Activated T-helper 1 cell treated with Interleukin-2 at 50 U/mL for 16 hours (primary cell): ENCODE measurements around the gene PCDH15.

Experiments used
- DNase-seq: peaks from one replicate; pipeline ENCODE4 v3.0.0-alpha.2; 2020; ENCODE audit warnings: low read depth

The PCDH15 gene

DNA sequence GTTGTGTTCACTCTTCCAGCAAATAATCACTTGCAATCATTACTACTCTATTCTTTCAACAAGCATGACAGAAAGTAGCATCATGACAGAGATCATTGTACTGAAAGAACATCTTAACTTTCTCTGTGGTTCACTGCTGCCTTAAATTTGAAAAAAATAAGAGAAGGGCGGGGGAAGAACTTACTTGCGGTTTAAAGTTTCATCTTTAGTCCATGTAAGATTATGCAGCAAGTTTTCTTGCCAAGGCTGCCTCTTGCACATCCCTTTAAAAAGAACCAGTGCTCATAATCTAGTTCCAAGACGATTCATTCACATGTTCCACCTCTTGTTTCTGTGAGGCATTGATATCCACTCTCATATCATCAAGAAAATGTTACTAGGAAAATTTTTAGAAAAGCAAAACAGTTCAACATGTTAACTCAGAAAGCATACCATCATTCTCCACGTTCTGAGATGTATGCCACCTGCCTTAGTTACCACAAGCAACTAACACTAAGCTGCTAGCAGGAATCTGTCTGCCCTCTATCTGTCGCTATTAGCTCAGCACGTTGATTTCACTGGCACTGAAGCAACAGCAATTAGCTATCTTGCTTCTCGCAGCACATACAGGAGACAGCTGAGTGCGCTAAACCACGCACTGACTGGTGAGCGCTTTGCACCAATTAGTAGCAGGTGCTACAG is at the start of gene PCDH15:
PCDH15 (minus strand) TSS at position 491 of the 681 bp plus-strand sequence. CDS start 136,969 bp downstream, outside the sequence.
- DNase-seq = no peak

DNA sequence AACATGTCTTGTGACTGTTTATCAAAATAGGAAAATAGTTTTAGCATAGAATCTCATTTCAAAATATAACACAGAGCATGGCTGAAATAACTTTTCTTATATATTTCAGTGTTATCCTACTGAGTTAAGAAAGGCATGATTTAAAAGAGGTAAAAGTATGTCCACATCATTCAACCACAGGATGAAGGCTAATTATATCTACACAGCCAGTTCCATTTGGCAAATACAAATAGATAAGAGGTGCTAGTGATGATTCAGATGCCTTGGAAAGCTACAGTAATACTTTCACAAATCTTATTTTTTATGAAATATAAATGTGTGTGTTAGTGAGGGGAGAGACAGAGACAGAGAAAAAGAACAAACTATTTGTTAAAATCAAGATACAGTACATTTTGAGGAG is 42.9 kb upstream of the PCDH15 start:
- DNase-seq = no peak

DNA sequence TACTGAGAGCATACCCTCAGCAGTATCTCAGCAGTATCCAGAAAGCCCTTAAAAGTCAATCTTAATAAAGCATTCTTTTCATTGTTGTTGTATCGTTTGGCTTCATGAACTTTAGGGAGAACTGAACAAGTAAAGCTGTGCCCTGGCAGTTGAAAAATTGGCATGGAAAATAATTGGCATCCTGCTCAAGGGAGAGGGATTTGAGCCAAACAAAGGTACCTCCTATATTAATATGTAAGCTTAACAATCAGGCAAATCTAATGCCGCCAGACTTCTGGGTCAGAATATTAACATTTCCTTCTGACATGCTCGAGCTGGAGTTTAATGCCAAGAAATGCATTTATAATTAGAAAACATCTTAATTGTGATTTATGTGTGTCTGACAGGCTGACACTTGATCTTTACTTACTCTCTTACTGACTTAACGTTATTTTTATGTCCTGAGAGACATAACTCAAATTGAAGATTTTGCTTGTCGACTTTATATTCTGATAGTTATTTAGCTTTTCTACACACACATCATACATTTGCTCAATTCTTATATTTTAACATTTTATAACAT is 42.1 kb upstream of the PCDH15 start:
- DNase-seq = no peak

DNA sequence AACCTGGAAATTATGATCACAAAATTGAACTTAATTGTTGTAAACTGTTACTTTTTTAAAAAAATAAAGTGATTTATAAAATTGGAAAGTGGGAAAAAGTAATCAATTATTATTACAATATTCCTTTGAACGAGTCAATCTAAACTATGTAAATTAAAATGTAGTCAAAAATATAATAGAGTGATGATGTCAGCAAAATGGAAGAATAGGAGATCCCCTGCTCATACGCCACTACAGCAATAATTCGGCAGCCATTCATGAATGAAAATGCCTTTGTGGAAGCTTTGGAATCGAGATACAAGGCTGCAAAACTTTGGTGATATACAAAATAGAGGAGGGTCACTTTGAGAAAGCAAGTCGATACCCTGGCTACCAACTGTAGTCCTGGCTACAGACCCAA is 36.4 kb upstream of the PCDH15 start:
- DNase-seq = no peak

DNA sequence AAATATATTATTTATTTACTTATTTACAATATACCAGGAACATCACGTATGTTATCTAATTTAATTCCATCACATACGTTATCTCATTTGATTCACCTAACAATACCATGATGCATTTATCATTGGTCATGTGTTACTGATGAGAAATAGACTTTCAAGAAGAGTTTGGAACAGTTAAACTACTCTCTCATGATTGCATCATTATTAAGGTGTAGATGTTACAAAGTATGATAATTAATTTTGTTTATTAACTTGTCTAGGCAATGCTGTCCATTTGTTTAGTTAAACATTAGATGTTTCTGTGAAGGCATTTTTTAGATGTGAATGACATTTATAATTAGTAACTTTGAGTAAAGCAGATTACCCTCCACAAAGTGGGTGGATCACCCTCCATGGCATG is 32.0 kb upstream of the PCDH15 start:
- no peak for DNase-seq

DNA sequence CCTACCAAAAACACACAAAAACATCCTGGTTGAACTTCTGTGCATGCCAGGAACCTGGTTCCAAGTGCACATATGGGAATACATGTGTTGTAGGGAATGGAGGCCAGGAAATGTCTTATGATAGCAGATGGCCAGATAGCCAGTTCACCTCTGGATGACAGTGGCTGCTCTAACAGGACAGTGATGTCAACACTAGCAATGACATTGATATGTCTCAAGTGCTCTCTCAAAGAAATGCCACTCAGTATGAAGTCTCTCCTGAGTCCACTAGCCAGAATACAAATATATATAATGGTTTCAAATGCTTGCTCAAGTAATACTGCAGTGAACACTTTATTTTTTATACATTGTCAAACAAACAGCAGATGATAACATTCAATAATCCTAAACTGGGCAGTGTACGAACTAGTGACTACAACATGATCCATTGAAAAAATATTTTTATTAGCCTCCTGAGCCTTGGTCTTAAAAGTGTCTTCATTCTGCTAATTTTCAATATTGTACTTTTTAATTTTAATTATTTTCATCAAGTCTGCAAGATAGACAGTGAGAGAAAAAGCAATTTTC is 26.0 kb upstream of the PCDH15 start:
- DNase-seq = no peak

DNA sequence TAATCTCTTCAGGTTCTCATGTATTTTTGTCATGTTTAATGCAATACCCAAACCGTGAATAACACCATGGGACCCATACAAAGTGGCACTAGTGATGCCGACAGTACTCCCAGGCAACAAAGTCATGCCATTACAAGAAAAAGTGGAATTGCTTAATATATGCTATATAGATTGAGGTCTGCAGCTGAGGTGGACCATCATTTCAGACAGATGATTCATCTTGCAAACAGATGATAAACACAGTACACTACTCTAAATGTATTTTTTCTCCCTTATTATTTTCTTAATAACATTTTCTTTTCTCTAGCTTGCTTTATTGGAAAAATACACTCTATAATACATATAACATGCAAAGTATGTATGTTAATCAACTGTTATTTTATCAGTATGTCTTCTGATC is 14.6 kb upstream of the PCDH15 start:
- DNase-seq = no peak

DNA sequence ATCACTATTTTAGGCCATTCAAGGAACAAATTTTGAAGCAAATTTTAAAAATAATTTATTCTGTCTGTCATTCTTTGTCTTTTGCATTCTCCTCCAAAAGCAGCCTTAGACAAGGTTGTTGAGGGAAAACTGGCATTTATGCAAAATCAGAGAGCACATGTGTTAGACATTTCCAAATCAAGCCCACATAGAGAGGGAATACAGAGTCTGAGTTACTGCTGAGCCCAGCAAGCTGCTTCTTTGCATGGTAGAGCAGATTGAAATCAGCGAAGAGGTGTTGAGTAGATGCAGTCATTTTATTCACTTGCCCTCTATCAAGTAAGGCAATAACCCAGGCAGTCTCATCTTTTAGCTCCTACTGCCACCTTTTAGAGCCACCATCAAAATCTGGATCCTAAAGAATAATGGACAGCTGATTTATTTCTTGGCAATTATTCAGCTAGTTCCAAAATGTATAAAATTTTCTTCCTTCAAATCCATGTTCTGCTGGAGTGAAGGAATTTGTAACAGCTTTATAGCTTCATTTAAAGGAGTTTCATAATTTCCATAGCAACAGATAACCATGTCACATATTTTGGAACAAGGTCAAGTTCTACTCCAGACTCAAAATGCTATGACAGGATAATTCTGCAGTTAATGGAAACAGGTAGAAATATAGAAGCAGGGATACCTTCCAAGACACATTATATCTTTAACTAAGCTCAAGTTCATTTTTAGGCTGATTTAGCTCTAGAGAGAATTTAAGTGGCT is 7.3 kb upstream of the PCDH15 start:
- no peak for DNase-seq

DNA sequence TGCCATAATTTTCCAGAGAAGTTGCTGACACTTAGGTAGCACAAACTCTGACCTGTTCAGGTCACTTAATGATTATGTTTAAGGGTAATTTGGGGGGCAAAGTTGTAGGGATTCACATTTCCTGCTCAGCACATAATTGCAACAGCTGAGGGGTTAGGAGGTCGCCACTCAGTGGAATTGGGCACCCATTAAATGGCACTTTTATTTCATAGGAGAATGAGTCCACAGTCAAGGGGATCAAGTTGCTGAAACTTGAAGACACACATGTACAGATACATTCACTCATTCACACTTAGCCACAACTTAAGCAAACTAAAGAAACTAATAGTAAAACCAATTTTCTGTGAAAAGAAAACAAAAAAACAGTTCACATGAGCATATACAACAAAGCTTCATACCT is 1.5 kb downstream of the PCDH15 start:
- DNase-seq = no peak

DNA sequence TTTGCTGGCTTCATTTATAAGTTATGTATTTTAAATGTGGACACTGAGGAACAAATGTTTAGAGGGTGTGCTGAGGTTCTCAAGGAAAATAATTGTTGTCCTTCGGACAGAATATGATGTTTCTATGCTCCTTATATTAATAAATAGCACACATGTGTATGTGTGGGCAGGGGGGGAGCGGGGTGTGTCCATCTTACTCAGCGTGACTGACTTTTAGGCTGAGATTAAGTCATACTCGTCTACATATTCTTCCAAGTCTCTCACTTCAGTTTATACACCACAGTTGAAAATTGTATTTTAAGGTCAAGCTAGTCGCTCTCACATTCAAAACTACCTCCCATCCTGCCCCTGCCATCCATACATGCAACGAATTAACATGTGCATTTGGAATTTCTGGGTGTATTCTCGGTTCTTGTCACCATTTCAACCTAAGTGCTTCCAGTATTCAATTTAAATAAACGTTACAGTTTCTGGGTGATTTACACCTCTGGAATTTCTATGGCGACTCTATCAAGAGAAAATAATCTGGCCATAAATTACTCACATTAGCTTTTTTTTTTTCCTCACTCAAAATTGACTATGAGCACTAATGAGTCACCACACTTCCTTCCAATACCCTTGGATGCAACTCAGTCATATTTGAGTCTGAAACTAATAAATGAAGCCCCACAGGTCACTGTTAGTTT is 3.3 kb downstream of the PCDH15 start:
- no peak for DNase-seq

DNA sequence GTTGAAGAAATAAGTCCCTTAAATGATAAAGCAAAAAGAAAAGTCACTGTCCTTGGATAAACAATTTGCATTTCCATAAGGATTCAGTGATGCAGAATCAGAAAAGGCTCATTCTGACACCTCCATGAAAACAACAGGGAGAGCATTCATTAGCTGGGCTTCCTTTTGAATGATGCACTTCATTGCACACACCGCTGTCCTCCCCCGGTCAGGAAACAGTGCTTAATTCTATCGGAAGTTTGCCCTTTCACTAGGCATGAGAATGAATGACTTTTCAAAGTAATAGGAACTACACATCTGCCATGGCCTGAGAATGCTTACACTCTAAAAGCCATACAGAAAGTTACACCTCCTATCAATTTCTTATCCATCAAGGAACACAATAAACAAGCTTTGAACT is 4.2 kb downstream of the PCDH15 start:
- DNase-seq = no peak

DNA sequence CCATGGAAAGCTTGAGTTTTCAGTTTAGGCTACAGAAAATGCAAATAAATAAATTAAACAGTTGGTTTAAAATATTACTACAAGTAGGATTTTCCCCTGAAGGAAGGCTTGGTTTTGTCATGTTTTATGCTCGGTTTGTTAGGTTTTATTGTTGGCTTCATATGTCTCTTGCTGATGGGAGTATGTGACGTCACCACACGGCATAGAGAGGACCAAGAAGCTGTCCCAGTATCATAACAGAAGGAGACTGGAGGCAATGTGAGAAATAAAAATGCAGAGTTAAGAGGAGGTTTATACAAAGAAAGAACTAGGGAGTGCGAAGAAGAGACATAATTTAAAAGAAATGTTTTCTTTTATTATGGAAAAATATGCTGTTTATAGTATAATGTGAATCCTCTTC is 24.4 kb downstream of the PCDH15 start:
- DNase-seq = no peak

DNA sequence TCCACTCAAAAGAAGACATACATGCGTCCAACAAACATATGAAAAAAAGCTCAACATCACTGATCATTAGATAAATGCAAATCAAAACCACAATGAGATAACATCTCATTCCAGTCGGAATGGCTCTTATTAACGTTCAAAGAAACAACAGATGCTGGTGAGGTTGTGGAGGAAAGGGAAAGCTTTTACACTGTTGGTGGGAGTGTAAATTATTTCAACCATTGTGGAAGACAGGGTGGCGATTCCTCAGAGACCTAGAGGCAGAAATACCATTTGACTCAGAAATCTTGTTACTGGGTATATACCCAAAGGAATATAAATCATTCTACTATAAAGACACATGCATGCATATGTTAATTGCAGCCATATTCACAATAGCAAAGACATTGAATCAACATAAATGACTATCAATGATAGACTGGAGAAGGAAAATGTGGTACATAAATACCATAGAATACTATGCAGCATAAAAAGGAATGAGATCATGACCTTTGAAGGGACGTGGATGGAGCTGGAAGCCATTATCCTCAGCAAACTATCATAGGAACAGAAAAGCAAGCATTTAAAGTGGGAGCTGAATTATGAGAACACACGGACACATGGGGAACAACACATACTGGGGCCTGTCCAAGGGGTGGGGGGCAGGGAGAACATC is 28.4 kb downstream of the PCDH15 start:
- no peak for DNase-seq

DNA sequence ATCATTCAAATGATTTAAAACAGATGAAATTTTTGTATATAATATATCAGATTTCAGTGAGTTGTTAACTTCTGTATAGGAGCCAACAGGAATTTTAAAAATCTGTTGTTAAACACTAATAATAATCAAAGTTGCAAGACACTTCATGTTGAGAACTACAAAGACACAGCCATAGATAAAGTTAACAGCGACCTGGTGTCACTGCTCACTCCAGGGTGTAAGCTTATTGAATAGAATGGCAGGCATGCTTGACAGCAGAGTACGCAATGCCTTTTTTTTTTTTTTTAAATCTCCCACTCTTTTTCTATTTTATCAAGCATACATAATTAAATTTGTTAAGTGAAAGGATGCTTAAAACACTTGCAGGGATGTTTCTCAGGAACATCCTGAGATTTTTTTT is 32.0 kb downstream of the PCDH15 start:
- no peak for DNase-seq

DNA sequence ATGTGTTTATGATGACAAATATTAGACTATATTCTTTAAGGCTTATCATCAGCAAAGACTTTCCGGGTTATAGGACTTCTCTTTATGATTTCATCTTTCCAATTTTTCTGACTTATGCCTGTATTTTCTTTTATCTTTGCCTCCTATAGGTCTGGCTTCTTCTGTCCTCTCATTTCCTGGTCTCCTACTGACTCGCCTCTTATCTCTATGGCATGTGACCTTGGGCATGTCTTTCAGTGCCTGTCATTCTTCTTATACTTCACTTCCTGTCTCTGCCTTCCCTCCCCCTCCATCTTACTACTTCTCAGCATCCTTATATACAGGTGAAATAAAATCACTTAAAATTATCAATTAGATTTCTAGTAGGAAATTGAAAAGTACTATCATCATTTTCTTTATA is 42.2 kb downstream of the PCDH15 start:
- DNase-seq = no peak

DNA sequence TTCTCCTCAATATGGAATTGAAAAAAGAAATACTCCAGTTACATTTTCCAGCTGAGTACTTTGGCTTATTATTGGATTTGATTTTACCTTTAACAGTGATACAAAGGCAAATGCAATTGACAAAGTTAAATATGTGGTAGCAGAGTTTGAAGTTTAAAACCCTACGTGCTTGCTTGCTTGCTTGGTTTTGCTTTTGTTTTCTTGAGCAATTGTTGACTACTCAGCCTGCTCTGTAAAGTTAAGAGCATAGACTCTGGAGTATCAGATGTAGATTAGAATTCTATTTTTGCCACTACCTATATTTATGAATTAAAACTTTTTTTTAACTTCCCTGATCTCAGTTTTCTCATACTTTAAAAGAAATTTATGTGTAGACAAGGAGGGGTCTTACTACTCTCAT is 51.4 kb downstream of the PCDH15 start:
- no peak for DNase-seq

DNA sequence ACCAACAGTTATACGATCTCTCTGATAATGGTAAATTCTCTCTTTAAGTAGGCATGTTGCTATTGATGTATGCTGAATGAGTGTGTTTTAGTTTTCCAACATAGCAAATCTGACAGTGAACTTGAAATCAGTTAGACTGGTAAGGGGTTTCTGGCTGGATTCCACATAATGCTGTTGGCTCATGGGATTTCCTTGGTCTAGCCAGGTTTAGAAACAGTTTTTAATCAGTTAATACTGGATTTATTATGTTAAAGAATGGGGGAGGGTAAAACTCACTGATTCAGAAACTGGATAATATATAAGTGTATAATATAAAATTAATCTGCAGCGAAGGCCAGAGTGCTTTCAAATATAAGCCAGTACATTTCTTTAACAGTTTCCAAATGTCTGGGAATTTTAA is 55.6 kb downstream of the PCDH15 start:
- no peak for DNase-seq

DNA sequence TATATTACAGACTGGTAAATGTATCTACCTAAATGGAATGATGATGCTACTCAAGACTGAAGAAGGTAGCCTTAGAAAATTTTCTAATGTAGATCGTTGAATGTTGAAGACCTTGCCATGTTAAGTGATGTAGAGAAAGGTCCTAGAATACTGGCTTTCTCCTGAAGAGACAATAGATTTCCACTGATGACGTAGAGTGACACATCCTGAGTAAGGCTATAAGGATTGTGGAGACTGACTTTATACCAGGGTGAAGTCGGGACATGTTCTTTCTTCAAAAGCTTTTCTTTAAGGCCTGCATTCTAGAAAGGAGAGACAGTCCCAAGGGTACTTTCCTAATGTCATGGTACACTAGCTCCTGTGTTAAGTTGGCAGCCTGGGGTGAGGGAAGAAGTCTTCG is 58.6 kb downstream of the PCDH15 start:
- DNase-seq = no peak

DNA sequence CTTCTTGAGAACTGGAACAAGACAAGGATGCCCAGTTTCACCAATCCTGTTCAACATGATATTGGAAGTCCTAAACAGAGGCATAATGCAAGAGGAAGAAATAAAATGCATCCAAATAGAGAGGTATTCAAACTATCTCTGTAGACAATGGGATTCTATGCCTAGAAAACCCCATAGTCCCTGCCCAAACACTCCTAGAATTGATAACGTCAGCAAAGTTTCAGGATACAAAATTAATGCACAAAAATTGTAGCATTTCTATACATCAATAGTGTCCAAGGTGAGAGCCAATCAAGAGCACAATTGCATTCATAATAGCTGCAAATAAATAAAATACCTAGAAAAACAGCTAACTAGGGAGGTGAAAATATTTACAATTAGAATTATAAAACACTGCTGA is 72.5 kb downstream of the PCDH15 start:
- no peak for DNase-seq

DNA sequence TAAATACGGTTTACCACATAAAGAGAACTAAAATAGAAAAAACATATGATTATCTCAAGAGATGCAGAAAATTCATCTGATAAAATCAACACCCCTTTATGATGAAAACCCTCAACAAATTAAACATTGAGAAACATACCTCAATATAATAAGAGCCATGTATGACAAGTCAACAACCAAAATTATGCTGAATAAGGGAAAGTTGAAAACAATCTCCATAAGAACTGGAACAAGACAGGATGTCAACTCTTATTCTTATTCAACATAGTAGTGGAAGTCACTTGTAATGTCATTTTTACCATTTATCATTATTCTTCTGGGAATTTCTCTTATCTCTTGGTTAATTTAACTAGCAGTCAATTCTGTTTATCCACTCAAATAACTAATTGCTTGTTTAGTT is 79.0 kb downstream of the PCDH15 start:
- no peak for DNase-seq

DNA sequence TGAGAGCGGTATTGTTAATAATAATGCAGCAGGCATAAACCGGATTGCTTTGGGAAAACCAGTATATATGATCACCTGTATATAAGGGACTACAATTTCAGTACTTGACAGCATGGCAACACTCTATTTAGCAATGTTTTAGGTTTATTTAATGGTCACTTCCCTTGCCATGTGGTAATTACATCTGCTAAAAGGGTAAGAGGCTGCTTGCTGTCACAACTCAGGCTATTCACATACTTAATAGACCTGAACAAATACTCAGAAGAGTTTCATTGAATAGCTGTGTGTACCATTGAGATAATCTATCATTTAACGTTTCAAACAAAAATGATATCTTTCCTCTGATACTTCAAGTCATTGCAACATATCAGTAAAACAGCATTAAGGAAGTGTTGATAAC is 90.1 kb downstream of the PCDH15 start:
- DNase-seq = no peak

DNA sequence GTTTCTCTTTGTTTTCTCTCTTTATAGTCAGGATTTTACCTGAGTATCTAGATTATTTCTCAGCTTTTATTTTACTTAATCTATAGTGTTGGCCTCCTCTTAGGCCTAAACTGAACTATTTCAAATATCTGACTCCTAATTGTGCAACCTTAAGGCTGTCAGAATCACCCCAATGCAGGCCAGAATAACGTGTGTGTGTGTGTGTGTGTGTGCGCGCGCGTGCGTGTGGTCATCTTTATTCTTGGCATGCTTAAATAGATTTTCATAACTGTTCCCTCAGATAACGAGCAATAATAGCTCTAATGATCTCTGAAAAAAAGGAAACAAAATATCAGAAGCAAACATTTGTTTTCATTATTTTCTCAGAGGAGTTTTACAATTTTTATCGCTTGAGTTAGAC is 92.4 kb downstream of the PCDH15 start:
- no peak for DNase-seq
